GM19328 (cell line): ENCODE data around the gene CDH26.
"Not testable (repeated sequence)": the region's sequence is repeated elsewhere in the genome, so short reads cannot be mapped to it uniquely, and the experiment has no call there.

Source experiments
- ATAC-seq: cut with Tn5 transposase; IDR thresholded peaks from one replicate; pipeline ENCODE4 v1.9.1; 2021; ENCODE audit warnings: mild to moderate bottlenecking, moderate library complexity; ENCODE audit not compliant: unreplicated experiment

Gene CDH26

GRCh38 chr20:60040471-60041162 lies 82.4 kb downstream of the CDH26 start:
- no peak for ATAC-seq

DNA sequence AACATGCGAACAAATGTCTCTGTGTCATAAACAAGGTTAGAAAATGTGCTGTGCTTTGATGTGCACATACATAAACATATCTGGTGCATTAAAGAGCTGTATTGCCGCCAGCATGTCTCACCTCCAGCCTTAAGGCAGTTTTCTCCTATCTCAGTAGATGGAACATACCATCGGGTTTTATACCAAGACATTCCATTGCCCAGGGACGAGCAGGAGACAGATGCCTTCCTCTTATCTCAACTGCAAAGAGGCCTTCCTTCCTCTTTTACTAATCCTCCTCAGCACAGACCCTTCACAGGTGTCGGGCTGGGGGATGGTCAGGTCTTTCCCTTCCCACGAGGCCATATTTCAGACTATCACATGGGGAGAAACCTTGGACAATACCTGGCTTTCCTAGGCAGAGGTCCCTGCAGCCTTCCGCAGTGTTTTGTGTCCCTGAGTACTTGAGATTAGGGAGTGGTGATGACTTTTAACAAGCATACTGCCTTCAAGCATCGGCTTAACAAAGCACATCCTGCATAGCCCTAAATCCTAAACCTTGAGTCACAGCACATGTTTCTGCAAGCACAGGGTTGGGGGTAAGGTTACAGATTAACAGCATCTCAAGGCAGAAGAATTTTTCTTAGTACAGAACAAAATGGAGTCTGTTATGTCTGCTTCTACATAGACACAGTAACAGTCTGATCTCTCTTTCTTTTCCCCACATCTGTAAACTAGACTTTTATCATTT lies 83.4 kb downstream of the CDH26 start:
- ATAC-seq, result not testable (repeated sequence)

DNA sequence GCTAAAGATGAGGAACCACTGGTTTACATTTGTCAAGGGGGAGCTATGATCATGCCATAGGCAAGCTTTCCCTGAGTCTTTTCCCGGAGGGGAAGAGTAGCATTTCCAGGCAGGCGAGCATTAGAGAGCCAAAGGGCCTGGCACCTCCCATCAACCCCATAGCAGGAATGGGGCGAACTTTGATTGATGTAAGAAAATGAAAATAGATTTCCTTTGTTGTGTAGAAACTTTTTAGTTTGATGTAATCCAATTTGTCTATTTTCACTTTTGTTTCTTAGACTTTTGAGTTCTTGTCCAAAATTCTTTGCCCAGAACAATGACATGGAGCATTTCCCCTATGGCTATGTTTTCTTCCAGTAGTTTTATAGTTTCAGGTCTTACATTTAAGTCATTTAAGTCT lies 85.2 kb downstream of the CDH26 start:
- no peak for ATAC-seq

GRCh38 chr20:60046011-60046413 lies 87.8 kb downstream of the CDH26 start:
- no peak for ATAC-seq

GRCh38 chr20:60046436-60046835 lies 88.2 kb downstream of the CDH26 start:
- ATAC-seq, result no peak

- ATAC-seq, result no peak
Observed at GRCh38 chr20:60046860-60047259, 88.6 kb downstream of the CDH26 start.

GRCh38 chr20:60048634-60049521 lies 90.7 kb downstream of the CDH26 start:
- no peak for ATAC-seq

DNA sequence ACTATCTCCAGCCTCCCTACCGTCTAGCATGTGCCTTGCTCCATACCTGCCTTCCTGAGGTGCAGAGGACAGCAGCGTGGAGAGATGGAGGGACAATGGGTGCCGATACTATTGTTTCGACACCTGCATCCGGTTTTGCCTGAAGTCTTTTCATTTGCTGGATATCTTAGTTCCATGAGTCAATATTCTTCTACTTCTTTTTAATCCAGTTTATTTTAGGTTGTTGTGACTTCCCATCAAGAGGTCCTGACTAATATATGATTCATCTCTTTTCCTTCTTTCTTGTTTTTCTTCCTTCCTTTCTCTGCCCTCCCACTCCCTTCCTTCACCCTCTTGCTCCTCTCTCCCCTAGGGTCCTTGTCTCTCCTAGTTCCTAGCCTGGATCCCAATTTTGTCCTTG lies 91.4 kb downstream of the CDH26 start:
- ATAC-seq, result no peak

GRCh38 chr20:60050193-60050947 lies 92.1 kb downstream of the CDH26 start:
- ATAC-seq, result no peak

GRCh38 chr20:60051911-60052310 lies 93.7 kb downstream of the CDH26 start:
- no peak for ATAC-seq

- ATAC-seq, result no peak
Observed at GRCh38 chr20:60052322-60052721, 94.1 kb downstream of the CDH26 start.

DNA sequence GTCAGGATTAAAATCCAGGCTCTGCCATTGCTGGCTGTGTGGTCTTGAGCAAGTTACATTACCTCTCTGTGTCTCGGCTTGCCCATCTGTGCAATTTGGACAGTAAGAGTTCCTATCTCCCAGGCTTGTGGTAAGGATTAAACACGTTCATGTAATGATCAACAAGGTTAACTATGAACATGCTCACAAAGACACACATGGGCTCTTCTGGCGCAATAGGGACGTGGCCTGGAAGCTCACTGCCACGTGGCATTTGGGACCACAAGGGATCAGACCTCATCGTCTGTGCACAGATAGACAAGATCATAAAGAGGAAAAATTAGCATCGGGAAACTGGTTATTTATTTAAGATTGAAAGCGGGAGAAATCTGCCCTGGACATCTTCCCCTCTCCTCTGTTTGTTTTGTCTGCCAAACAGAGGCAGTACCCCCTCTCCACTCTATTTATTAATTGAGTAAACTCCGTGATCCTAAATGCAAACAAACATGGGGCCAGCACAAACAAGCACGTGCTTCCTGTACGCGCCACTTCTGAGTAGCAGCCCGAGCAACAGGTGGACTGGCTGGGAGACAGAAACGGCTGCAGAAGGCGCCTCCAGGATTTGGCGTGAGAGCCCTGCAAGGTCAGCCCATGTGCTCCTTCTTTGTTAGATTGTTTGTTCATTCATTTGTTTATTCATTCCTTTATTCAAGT lies 95.0 kb downstream of the CDH26 start:
- ATAC-seq, result no peak

- no peak for ATAC-seq
Observed at GRCh38 chr20:60053818-60054190, 95.6 kb downstream of the CDH26 start.

- ATAC-seq, result no peak
Observed at GRCh38 chr20:60054716-60055634, 96.8 kb downstream of the CDH26 start.

GRCh38 chr20:60055740-60056139 lies 97.5 kb downstream of the CDH26 start:
- no peak for ATAC-seq

GRCh38 chr20:60056407-60057122 lies 98.3 kb downstream of the CDH26 start:
- no peak for ATAC-seq

DNA sequence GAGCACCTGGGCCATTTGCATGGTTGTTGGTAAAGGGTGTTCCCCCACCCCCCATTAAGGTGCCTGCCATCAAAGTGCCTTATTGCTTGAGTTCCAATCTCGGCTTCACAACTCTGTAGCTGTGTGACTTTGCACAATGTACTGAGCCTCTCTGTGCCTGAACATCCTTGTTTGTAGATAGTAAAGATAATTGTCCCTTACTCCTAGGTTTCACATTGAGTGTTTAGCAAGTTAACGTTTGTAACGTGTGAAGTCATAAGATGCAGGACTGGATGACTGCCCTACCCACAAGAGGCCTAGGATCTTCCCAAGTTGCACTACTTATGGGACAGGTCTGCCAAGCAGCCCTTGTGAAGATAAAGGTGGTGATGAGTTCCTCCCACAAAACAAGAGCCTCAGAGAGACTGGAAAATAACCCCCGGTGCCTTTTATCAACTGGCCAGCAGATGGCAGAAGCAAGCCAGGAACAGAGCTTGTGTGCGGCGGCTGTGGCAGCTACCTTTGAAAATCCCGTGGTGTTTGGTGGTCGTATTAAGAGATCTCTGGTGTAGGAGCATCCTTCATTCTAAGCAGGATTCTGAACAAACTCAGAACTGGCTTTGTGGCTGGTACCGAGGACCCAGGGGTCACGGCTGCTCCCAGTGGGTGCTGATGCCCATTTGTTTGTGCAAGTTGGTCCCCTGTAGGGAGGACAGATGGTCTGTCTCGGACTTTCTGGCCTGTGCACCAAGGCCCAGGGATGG lies 99.1 kb downstream of the CDH26 start:
- ATAC-seq, result no peak
